ENCODE measurements around the gene CATSPERB. TPM values are rescaled to one million over a fixed set of nuclear protein-coding genes. Genes with fewer than 3 reads are reported as not detected.

Gene CATSPERB
- total and polyA plus RNA-seq, 10 of the 15 experiments (the other 5 are each of a cell fraction or from before 2014, with no cell fraction given), result not detected

DNA sequence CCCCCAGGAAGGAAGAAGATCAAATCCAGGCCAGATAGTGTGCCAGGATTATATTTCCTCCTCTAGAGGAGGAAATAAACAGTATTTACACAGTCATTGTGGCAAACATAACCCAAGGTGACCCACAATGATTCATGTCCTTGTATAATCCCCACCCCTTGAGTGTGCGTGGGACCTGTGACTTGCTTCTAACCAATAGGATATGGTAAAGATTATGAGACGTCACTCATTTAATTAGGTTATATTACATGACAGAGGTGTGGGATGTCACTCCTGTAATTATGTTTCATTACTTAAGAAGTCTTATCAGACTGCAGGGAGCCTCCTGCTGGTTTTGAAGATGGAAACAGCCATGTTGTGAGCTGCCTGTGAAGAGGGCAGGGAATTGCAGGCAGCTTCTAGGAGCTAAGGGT lies 12.2 kb upstream of the CATSPERB start:
- Histone ChIP-seq H3K9me3 (replicated peaks; ENCODE audit: control insufficient read depth, insufficient read depth, low read length) (no peaks in the 10 kb centered on the region), H3K27ac (ENCODE audit: control insufficient read depth, insufficient read depth) (no peak overlapping the region), H4K20me1 (ENCODE audit: control insufficient read depth, insufficient read depth) (no peaks in the 10 kb centered on the region), H3K79me2 (ENCODE audit: control insufficient read depth, insufficient read depth, low read length) (no peaks in the 10 kb centered on the region), H3K4me2 (ENCODE audit: control insufficient read depth, insufficient read depth) (no peak overlapping the region), H3K36me3 (ENCODE audit: control insufficient read depth in 2 of 2, insufficient read depth in 2 of 2, low read length in 1 of 2) (no peaks in the 10 kb centered on the region), H3K4me1 (ENCODE audit: control insufficient read depth, insufficient read depth, low read length) (no peaks in the 10 kb centered on the region), H3K9ac (ENCODE audit: control insufficient read depth, insufficient read depth, low read length) (no peak overlapping the region), H3K27me3 (replicated peaks in 1 of 2; ENCODE audit: control insufficient read depth in 2 of 2, insufficient read depth in 2 of 2, low read length in 1 of 2) (no peaks in the 10 kb centered on the region), H2AFZ (ENCODE audit: control insufficient read depth, low read depth, low read length) (no peak overlapping the region), H3K4me3 (no peak overlapping the region)
- 61% methylated on average over 2 of the region's 2 CpGs for WGBS (ENCODE audit: insufficient coverage, insufficient replicate concordance, low lambda C conversion rate, missing lambda C conversion rate)
- FAIRE-seq (no peak), DNase-seq (ENCODE audit: low read depth, low spot score) (no peak), ATAC-seq (no peak)
- RAD21 ChIA-PET (ENCODE audit: unreplicated experiment), result no interaction called here
- SMC1A ChIA-PET (ENCODE audit: uncharacterized antibody, unreplicated experiment), result interaction anchor here (0.6 kb wide), 1 partner anchor 145 kb away, joined by 3 read pairs; no protein-coding TSS in a partner anchor
- BruUV-seq (replicated peaks), result no TSS peak
- POLR2A ChIA-PET, result no interaction called here
- intact Hi-C loops (cut with micrococcal nuclease; ENCODE audit: unreplicated experiment), result no loop called here
- CTCF ChIA-PET, result no interaction called here
- in situ Hi-C loops (cut with MboI), result no loop called here
- TF ChIP-seq, protein P1, sequence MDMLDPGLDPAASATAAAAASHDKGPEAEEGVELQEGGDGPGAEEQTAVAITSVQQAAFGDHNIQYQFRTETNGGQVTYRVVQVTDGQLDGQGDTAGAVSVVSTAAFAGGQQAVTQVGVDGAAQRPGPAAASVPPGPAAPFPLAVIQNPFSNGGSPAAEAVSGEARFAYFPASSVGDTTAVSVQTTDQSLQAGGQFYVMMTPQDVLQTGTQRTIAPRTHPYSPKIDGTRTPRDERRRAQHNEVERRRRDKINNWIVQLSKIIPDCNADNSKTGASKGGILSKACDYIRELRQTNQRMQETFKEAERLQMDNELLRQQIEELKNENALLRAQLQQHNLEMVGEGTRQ (IDR thresholded peaks at IDR 0.05; ENCODE audit: borderline replicate concordance, low read depth, low read length), result no peak
- TF ChIP-seq SIX5 (IDR thresholded peaks at IDR 0.05; ENCODE audit: low read depth, low read length, severe bottlenecking) (no peak), TCF3 (IDR thresholded peaks at IDR 0.05; ENCODE audit: borderline replicate concordance, insufficient read depth, low read depth, low read length) (no peak), PML (IDR thresholded peaks at IDR 0.05; ENCODE audit: low read length) (no peak), STAT1 (conservative IDR thresholded peaks at IDR 0.05) (no peak), KDM1A (IDR thresholded peaks at IDR 0.05; ENCODE audit: borderline replicate concordance) (no peak), GATAD2B (conservative IDR thresholded peaks at IDR 0.05; ENCODE audit: low read depth) (no peak), ZNF24 (IDR thresholded peaks at IDR 0.05) (no peak), EZH2 (IDR thresholded peaks at IDR 0.05; ENCODE audit: borderline replicate concordance, control insufficient read depth, low read depth, low read length) (no peak), HDAC2 (IDR thresholded peaks at IDR 0.05) (no peak)
- TF ChIP-seq, protein P2, sequence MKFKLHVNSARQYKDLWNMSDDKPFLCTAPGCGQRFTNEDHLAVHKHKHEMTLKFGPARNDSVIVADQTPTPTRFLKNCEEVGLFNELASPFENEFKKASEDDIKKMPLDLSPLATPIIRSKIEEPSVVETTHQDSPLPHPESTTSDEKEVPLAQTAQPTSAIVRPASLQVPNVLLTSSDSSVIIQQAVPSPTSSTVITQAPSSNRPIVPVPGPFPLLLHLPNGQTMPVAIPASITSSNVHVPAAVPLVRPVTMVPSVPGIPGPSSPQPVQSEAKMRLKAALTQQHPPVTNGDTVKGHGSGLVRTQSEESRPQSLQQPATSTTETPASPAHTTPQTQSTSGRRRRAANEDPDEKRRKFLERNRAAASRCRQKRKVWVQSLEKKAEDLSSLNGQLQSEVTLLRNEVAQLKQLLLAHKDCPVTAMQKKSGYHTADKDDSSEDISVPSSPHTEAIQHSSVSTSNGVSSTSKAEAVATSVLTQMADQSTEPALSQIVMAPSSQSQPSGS (IDR thresholded peaks at IDR 0.05; ENCODE audit: low read length), result no peak
- TF ChIP-seq, protein P3, sequence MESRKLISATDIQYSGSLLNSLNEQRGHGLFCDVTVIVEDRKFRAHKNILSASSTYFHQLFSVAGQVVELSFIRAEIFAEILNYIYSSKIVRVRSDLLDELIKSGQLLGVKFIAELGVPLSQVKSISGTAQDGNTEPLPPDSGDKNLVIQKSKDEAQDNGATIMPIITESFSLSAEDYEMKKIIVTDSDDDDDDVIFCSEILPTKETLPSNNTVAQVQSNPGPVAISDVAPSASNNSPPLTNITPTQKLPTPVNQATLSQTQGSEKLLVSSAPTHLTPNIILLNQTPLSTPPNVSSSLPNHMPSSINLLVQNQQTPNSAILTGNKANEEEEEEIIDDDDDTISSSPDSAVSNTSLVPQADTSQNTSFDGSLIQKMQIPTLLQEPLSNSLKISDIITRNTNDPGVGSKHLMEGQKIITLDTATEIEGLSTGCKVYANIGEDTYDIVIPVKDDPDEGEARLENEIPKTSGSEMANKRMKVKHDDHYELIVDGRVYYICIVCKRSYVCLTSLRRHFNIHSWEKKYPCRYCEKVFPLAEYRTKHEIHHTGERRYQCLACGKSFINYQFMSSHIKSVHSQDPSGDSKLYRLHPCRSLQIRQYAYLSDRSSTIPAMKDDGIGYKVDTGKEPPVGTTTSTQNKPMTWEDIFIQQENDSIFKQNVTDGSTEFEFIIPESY (IDR thresholded peaks at IDR 0.05), result no peak

All from GM12878 (cell line).